Keratinocyte (primary cell): ENCODE measurements around the gene HHIPL2.

Source experiments
- EZH2 ChIP-seq: IDR thresholded peaks from one replicate; pipeline ENCODE4 v1.6.1; 2012; ENCODE audit warnings: inconsistent platforms, mild to moderate bottlenecking, low read length, moderate library complexity
- TF ChIP-seq, protein P1 (sequence below), 3 experiments: IDR thresholded peaks in 1 of 3; conservative IDR thresholded peaks in 1 of 3; optimal IDR thresholded peaks in 1 of 3; 2 replicates in 2 of 3; 3 replicates in 1 of 3; pipeline versions ENCODE3 to v1.5.1; 2011; ENCODE audit warnings: low read length in 3 of 3, mild to moderate bottlenecking in 3 of 3, moderate library complexity in 2 of 3, control low read depth in 1 of 3, inconsistent platforms in 1 of 3; ENCODE audit not compliant: insufficient read depth in 2 of 3; ENCODE audit errors: extremely low read depth in 1 of 3

DNA sequence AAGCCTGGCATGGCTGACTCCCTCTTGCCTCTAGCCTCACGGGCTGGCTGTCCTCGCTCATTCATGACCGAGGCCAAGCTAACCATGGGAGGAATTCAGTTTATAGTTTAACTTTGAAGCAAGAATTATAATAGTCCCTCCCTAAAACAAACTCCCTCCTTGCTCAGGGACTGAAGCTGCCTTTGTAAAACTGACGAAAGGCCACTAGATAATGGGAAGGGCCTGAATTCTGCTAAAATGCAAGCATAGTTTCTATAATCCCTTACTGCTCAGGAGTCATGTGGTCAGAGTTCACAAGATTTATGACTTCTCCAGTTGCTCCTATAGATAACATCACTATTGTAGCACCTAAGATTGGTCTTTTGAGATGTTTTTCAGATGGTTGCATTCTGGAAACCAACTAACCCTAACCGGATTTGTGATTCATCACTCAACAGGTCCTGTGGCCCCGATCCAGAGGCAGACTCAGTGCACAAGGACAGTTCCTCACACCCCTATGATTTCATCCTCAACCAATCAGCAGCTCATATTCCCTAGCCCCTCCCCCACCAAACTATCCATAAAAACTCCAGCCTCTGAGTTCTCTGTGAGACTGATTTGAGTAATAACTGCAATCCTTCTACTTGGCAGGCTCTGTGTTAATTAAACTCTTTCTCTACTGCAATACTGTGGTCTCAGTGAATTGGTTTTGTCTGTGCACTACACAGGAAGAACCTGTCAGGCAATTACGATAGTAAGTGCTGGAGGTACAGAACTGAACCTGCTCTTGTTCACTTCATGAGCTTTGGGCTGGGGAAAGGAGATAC is 26.4 kb downstream of the HHIPL2 start:
- no peak for TF ChIP-seq EZH2
- TF ChIP-seq, protein P1, sequence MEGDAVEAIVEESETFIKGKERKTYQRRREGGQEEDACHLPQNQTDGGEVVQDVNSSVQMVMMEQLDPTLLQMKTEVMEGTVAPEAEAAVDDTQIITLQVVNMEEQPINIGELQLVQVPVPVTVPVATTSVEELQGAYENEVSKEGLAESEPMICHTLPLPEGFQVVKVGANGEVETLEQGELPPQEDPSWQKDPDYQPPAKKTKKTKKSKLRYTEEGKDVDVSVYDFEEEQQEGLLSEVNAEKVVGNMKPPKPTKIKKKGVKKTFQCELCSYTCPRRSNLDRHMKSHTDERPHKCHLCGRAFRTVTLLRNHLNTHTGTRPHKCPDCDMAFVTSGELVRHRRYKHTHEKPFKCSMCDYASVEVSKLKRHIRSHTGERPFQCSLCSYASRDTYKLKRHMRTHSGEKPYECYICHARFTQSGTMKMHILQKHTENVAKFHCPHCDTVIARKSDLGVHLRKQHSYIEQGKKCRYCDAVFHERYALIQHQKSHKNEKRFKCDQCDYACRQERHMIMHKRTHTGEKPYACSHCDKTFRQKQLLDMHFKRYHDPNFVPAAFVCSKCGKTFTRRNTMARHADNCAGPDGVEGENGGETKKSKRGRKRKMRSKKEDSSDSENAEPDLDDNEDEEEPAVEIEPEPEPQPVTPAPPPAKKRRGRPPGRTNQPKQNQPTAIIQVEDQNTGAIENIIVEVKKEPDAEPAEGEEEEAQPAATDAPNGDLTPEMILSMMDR (optimal IDR thresholded peaks at IDR 0.05 in 1 of 3, IDR thresholded peaks at IDR 0.05 in 1 of 3, conservative IDR thresholded peaks at IDR 0.05 in 1 of 3; ENCODE audit: extremely low read depth in 1 of 3, insufficient read depth in 2 of 3, low read length in 3 of 3) = no peak
